ENCODE results near the gene GPR107. TPM values are rescaled to one million over a fixed set of nuclear protein-coding genes. Genes with fewer than 3 reads are reported as not detected.

The GPR107 gene
- total RNA-seq, 4 donors from 2014 or later: 24.2 to 38.4 (median 30.4) TPM

DNA sequence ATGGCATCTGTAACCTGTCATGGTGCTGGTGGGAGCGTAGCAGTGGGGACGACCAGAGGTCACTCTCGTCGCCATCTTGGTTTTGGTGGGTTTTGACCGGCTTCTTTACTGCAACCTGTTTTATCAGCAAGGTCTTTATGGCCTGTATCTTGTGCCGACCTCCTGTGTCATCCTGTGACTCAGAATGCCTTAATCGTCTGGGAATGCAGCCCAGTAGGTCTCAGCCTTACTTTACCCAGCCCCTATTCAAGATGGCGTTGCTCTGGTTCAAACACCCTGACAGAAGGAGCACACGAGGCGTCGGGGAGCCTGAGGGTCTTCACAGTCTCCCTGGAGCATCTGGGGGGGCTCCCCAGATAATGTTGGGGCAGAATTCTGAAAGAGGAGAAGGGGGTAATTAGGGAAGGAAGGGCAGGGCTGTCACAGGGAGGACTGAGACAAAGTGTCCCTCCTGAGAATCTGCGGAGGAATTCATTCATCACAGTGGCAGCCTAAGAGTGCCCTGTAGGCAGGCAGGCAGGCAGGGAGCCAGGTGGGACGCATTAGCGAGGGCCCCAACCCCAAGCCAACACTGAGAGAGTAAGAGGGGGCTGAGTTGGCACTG lies 97.2 kb downstream of the GPR107 start:
- Histone ChIP-seq H3K36me3 (no peaks in the 10 kb centered on the region), H3K4me1 (no peaks in the 10 kb centered on the region), H3K27ac (no peak overlapping the region), H3K27me3 (no peaks in the 10 kb centered on the region), H3K4me3 (no peak overlapping the region), H3K9me3 (no peaks in the 10 kb centered on the region)
- TF ChIP-seq, protein P1, sequence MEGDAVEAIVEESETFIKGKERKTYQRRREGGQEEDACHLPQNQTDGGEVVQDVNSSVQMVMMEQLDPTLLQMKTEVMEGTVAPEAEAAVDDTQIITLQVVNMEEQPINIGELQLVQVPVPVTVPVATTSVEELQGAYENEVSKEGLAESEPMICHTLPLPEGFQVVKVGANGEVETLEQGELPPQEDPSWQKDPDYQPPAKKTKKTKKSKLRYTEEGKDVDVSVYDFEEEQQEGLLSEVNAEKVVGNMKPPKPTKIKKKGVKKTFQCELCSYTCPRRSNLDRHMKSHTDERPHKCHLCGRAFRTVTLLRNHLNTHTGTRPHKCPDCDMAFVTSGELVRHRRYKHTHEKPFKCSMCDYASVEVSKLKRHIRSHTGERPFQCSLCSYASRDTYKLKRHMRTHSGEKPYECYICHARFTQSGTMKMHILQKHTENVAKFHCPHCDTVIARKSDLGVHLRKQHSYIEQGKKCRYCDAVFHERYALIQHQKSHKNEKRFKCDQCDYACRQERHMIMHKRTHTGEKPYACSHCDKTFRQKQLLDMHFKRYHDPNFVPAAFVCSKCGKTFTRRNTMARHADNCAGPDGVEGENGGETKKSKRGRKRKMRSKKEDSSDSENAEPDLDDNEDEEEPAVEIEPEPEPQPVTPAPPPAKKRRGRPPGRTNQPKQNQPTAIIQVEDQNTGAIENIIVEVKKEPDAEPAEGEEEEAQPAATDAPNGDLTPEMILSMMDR (IDR thresholded peaks at IDR 0.05): no peak
- TF ChIP-seq POLR2A (IDR thresholded peaks at IDR 0.05): no peak
- TF ChIP-seq POLR2AphosphoS5 (IDR thresholded peaks at IDR 0.05): no peak
- TF ChIP-seq EP300 (IDR thresholded peaks at IDR 0.05): no peak
- no peak for ATAC-seq
- 69 to 73% methylated on average over 7 to 10 of the region's 14 CpGs for WGBS, 2 donors (ENCODE audit: low coverage in 1 of 2)

DNA sequence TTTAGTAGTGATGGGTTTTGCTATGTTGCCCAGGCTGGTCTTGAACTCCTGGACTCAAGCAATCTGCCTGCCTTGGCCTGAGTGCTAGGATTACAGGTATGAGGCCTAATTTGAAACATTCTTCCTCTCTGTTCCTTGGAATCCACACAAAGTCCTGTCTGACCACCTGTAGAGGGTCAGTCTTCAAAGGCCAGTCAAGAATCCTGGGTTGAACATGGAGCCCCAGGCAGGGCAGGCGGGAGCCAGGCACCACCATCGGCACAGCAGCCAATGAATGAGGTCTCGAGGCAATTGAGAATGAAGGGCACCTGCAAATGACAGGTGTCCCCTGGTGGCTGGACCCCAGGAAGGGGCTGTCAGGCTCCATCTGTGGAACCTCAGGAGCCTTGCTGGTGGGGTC lies 101.1 kb downstream of the GPR107 start:
- no peaks in the 10 kb centered on the region for H3K27me3 ChIP-seq
- WGBS, 2 donors (ENCODE audit: low coverage in 1 of 2): no CpG with 5 or more reads among the region's 3 CpGs
- no peaks in the 10 kb centered on the region for H3K9me3 ChIP-seq
- H3K27ac ChIP-seq: no peak overlapping the region
- no peaks in the 10 kb centered on the region for H3K36me3 ChIP-seq
- peaks cover 0 to 4% (median 0%) of the 10 kb centered on the region in 3 donors for H3K4me1 ChIP-seq
- no peak for ATAC-seq
- TF ChIP-seq POLR2A (IDR thresholded peaks at IDR 0.05): no peak
- TF ChIP-seq, protein P1 (IDR thresholded peaks at IDR 0.05): no peak
- H3K4me3 ChIP-seq: no peak overlapping the region

- ATAC-seq: no peak
- H3K9me3 ChIP-seq: no peaks in the 10 kb centered on the region
- 92 to 100% methylated on average over 2 to 8 of the region's 12 CpGs for WGBS, 2 donors (ENCODE audit: low coverage in 1 of 2)
Measured at GRCh38 chr9:130155647-130156046, 101.9 kb downstream of the GPR107 start.

DNA sequence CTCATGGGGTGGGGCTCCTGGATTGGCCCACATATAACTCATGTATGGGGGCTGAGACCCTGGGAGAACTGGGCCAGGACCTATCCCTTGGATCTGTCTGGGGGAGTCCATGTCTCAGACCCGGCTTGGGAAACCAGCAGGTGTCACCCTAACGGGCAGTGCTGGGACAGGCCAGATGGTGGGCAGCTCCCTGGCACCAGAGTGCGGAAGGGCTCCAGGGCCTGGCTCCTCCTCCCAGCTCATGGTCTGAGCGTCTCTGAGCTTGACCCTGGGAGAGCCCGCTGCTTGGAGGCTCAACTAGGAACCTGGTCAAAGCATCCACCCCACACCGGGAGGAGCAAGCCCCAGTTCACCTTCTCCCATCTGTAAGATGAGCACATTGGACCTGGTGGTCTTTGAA lies 103.0 kb downstream of the GPR107 start:
- Histone ChIP-seq H3K27me3 (no peaks in the 10 kb centered on the region), H3K4me3 (no peak overlapping the region), H3K27ac (no peak overlapping the region), H3K4me1 (peaks cover 0 to 4% (median 0%) of the 10 kb centered on the region in 3 donors), H3K36me3 (no peaks in the 10 kb centered on the region), H3K9me3 (no peaks in the 10 kb centered on the region)
- peak; percentile 78 for ATAC-seq
- WGBS, 2 donors (ENCODE audit: low coverage in 1 of 2): 30% methylated on average over 3 of the region's 6 CpGs; no CpG with 5 or more reads in 1 of the 2 donors
- TF ChIP-seq, protein P1 (IDR thresholded peaks at IDR 0.05): peak in 3 of 4 experiments; percentile 38 to 55 (median 54)
- no peak for TF ChIP-seq POLR2AphosphoS5 (IDR thresholded peaks at IDR 0.05)

More at GRCh38 chr9:130155647-130156046, 101.9 kb downstream of the GPR107 start:
- Histone ChIP-seq H3K4me1 (peaks cover 0 to 4% (median 0%) of the 10 kb centered on the region in 3 donors), H3K4me3 (no peak overlapping the region), H3K36me3 (no peaks in the 10 kb centered on the region), H3K27me3 (no peaks in the 10 kb centered on the region), H3K27ac (no peak overlapping the region)
- TF ChIP-seq, protein P1 (IDR thresholded peaks at IDR 0.05): no peak
- TF ChIP-seq POLR2A (IDR thresholded peaks at IDR 0.05) (no peak), POLR2AphosphoS5 (IDR thresholded peaks at IDR 0.05) (no peak), EP300 (IDR thresholded peaks at IDR 0.05) (no peak)

GRCh38 chr9:130157079-130157478 lies 103.4 kb downstream of the GPR107 start:
- Histone ChIP-seq H3K27ac (no peak overlapping the region), H3K36me3 (no peaks in the 10 kb centered on the region), H3K4me3 (no peak overlapping the region), H3K4me1 (peaks cover 0 to 4% (median 0%) of the 10 kb centered on the region in 3 donors), H3K27me3 (no peaks in the 10 kb centered on the region), H3K9me3 (no peaks in the 10 kb centered on the region)
- no peak for TF ChIP-seq POLR2AphosphoS5 (IDR thresholded peaks at IDR 0.05)
- TF ChIP-seq POLR2A (IDR thresholded peaks at IDR 0.05): no peak
- TF ChIP-seq EP300 (IDR thresholded peaks at IDR 0.05): no peak
- TF ChIP-seq, protein P1 (IDR thresholded peaks at IDR 0.05): no peak
- WGBS, 2 donors (ENCODE audit: low coverage in 1 of 2): 100% methylated on average over 1 of the region's 7 CpGs; no CpG with 5 or more reads in 1 of the 2 donors
- no peak for ATAC-seq
